Measurements from ENCODE around the gene ISLR. TPM values are rescaled to one million over a fixed set of nuclear protein-coding genes. Genes with fewer than 3 reads are reported as not detected.
A peak's percentile ranks its signal among the peaks of the same experiment; 100 is the strongest.

The ISLR gene, protein sequence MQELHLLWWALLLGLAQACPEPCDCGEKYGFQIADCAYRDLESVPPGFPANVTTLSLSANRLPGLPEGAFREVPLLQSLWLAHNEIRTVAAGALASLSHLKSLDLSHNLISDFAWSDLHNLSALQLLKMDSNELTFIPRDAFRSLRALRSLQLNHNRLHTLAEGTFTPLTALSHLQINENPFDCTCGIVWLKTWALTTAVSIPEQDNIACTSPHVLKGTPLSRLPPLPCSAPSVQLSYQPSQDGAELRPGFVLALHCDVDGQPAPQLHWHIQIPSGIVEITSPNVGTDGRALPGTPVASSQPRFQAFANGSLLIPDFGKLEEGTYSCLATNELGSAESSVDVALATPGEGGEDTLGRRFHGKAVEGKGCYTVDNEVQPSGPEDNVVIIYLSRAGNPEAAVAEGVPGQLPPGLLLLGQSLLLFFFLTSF
- polyA plus RNA-seq (ENCODE audit: insufficient read length in 12 of 12): 100 to 1,000 TPM; 117 to 472 (median 179) TPM
- long read RNA-seq, donor 1, transcript ISLR-201 (2 exons, 2,371 nt): major isoform, 9 of 15 reads
- long read RNA-seq, donor 1, transcript ISLR-202 (2 exons, 2,175 nt): minor isoform, 6 of 15 reads
- long read RNA-seq, donor 1, partial matches to known transcripts: 0 of 15 reads
- long read RNA-seq, donor 1, other reads (novel, unspliced or antisense): 0 of 15 reads
- long read RNA-seq, donor 2, transcript ISLR-201 (2 exons, 2,371 nt): major isoform, 60 of 97 reads
- long read RNA-seq, donor 2, transcript ISLR-202 (2 exons, 2,175 nt): minor isoform, 37 of 97 reads
- long read RNA-seq, donor 2, partial matches to known transcripts: 0 of 97 reads
- long read RNA-seq, donor 2, other reads (novel, unspliced or antisense): 0 of 97 reads
- long read RNA-seq, donor 3, transcript ISLR-201 (2 exons, 2,371 nt): minor isoform, 16 of 160 reads
- long read RNA-seq, donor 3, transcript ISLR-202 (2 exons, 2,175 nt): major isoform, 22 of 160 reads
- long read RNA-seq, donor 3, partial matches to known transcripts: 122 of 160 reads
- long read RNA-seq, donor 3, other reads (novel, unspliced or antisense): 0 of 160 reads
- long read RNA-seq, donor 4, transcript ISLR-201 (2 exons, 2,371 nt): minor isoform, 10 of 23 reads
- long read RNA-seq, donor 4, transcript ISLR-202 (2 exons, 2,175 nt): major isoform, 13 of 23 reads
- long read RNA-seq, donor 4, partial matches to known transcripts: 0 of 23 reads
- long read RNA-seq, donor 4, other reads (novel, unspliced or antisense): 0 of 23 reads
- long read RNA-seq, donor 5, transcript ISLR-202 (2 exons, 2,175 nt): major isoform, 55 of 95 reads
- long read RNA-seq, donor 5, transcript ISLR-201 (2 exons, 2,371 nt): minor isoform, 40 of 95 reads
- long read RNA-seq, donor 5, partial matches to known transcripts: 0 of 95 reads
- long read RNA-seq, donor 5, other reads (novel, unspliced or antisense): 0 of 95 reads
- long read RNA-seq, donor 6, transcript ISLR-201 (2 exons, 2,371 nt): minor isoform, 22 of 51 reads
- long read RNA-seq, donor 6, transcript ISLR-202 (2 exons, 2,175 nt): major isoform, 29 of 51 reads
- long read RNA-seq, donor 6, partial matches to known transcripts: 0 of 51 reads
- long read RNA-seq, donor 6, other reads (novel, unspliced or antisense): 0 of 51 reads
- long read RNA-seq, donor 7, transcript ISLR-201 (2 exons, 2,371 nt): minor isoform, 19 of 46 reads
- long read RNA-seq, donor 7, transcript ISLR-202 (2 exons, 2,175 nt): major isoform, 27 of 46 reads
- long read RNA-seq, donor 7, partial matches to known transcripts: 0 of 46 reads
- long read RNA-seq, donor 7, other reads (novel, unspliced or antisense): 0 of 46 reads
- long read RNA-seq, donor 8, transcript ISLR-202 (2 exons, 2,175 nt): major isoform, 43 of 72 reads
- long read RNA-seq, donor 8, transcript ISLR-201 (2 exons, 2,371 nt): minor isoform, 29 of 72 reads
- long read RNA-seq, donor 8, partial matches to known transcripts: 0 of 72 reads
- long read RNA-seq, donor 8, other reads (novel, unspliced or antisense): 0 of 72 reads
- long read RNA-seq, donor 9, transcript ISLR-202 (2 exons, 2,175 nt): minor isoform, 28 of 72 reads
- long read RNA-seq, donor 9, transcript ISLR-201 (2 exons, 2,371 nt): major isoform, 44 of 72 reads
- long read RNA-seq, donor 9, partial matches to known transcripts: 0 of 72 reads
- long read RNA-seq, donor 9, other reads (novel, unspliced or antisense): 0 of 72 reads
- long read RNA-seq, donor 10, transcript ISLR-201 (2 exons, 2,371 nt): minor isoform, 25 of 80 reads
- long read RNA-seq, donor 10, transcript ISLR-202 (2 exons, 2,175 nt): major isoform, 40 of 80 reads
- long read RNA-seq, donor 10, partial matches to known transcripts: 15 of 80 reads
- long read RNA-seq, donor 10, other reads (novel, unspliced or antisense): 0 of 80 reads
- long read RNA-seq, donor 11, transcript ISLR-202 (2 exons, 2,175 nt): major isoform, 63 of 433 reads
- long read RNA-seq, donor 11, transcript ISLR-201 (2 exons, 2,371 nt): minor isoform, 56 of 433 reads
- long read RNA-seq, donor 11, partial matches to known transcripts: 314 of 433 reads
- long read RNA-seq, donor 11, other reads (novel, unspliced or antisense): 0 of 433 reads

DNA sequence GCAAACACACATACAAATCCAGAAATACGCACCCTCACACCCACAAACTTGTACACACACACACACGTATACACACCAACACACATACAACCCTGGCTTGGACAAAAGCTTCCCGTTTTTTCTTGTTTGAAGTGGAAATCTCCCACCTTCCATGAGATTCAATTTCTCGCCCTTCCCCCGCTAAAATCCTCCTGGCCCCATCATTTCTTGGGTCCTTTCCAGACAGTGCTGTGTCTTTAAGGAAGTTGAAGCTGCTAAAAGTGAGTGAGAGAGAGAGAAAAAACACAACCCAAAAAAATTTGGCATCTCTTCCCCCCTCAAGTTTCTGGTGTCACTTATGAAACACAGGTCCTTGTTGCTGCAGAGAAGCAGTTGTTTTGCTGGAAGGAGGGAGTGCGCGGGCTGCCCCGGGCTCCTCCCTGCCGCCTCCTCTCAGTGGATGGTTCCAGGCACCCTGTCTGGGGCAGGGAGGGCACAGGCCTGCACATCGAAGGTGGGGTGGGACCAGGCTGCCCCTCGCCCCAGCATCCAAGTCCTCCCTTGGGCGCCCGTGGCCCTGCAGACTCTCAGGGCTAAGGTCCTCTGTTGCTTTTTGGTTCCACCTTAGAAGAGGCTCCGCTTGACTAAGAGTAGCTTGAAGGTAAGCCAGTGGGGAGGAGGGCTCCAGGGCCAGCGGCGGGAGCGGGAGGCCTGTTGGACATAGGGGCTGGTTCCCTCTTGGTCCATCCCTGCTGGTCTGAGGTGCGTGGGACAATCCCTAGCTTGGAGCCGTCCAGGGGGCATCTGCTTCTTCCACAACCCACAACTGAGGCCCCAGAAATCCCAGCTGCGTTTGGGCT is at the start of gene ISLR:
TSS of gene ISLR (plus strand) at position 331 of the 839 bp plus-strand sequence. CDS start 1,149 bp downstream, outside the sequence.
- peak; percentile 92 for DNase-seq

DNA sequence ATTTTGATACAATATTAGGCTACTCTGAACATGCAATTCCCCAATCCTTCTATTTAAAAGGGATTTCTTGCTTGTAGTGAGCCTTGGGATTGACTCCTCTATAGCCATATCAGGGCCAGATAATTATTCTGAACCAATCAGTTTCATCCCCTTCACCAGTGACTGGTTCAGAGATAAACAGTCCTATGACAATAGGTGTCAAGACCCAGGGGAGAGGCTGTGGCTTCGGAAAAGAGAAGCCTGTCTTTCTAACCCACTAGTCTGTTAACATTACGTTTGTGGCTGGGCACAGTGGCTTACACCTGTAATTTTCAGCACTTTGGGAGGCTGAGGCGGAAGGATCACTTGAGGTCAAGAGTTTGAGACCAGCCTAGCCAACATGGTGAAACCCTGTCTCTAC is 49.3 kb upstream of the ISLR start:
- DNase-seq: no peak

DNA sequence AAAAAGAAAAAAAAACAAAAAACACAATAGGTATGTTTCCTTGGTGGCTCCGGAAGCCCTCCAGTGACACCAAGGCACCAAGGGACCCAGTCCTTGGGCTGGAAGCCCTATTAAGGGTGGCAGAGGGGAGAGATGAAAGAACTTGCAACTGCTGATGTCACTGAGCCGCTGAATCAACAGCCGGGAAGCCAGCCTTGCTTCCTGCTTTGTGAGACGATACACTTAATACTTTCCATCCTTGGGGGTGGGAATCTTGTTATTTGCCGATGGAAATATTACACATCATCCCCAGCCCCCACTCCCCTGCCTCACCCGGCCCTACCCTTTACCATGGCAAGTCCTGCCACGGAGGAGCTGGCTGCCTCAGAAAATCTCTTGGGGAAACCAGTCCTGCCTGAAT is 48.8 kb upstream of the ISLR start:
- DNase-seq: no peak

DNA sequence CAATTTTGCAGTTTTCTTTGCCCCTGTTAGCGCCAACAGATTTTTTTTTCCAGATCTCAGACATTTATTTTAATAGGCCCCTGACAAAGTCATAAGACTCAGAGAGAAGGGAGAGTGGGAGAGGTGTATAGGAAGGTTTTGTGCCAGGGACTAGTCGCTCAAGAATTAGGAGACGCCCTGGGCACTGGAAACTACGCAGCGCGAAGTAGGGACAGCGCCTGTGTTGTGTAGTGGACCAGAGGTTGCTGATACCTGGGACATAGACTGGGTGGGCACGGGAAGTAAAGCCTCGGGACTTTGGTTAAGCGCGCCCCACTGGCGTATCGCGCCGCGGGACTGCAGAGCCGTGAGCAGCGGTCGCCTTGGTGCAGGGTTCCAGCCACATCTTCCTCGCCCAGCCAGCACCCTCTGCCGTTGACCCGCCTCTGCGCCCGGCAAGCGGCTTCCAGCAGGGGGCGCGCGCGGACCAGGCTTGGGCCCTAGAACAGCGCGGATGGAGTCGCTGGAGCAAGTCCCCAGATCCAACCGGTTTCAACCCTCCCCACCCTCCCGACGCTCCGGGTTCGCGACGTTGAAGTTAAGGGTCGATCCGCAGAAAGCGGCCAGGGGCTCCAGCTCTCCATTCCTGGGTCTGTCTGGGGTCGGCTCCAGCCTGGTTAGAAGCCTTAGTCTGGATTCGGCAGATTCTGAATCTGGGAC is 46.1 kb upstream of the ISLR start:
- peak; percentile 92 for DNase-seq

DNA sequence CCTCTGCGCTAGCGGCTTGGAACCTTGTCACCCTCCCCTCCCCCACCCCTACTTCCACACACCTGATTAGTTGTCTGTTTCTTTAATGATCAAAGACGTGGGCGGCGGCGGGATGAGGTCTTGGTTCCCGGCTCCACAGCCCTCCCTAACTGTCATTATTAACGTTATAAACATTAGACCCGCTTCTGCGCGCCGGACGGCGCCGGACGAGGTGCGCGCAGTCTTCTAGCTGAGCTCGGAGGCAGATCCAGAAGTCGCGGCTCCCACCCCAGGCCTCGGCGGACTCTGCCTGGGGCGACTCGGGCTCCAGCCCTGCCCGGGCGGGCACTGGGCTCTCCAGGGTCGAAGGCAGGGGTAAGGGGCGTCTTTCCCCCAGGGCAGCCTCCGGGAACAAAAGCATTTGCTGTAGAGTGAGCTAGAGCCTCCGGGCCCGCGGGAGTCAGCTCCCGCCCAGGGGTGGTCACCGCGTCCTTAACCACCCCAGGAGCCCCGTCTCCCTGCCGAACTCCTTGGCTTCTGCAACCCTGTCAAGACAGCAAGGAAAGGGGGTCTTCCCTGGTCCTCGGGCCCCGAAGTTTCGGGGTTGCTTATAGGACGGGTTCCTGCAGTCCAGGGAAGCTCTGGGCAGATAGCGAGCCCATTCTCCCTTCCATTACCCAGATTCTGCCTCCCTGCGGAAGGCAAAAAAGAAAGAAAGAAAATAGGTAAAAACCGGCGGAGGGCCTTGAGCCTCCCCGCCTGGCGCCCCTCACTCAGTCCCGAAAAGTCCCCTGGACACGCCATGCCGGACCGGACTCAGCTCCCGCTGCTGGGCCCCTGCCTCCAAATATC is 45.3 kb upstream of the ISLR start:
- DNase-seq: no peak

DNA sequence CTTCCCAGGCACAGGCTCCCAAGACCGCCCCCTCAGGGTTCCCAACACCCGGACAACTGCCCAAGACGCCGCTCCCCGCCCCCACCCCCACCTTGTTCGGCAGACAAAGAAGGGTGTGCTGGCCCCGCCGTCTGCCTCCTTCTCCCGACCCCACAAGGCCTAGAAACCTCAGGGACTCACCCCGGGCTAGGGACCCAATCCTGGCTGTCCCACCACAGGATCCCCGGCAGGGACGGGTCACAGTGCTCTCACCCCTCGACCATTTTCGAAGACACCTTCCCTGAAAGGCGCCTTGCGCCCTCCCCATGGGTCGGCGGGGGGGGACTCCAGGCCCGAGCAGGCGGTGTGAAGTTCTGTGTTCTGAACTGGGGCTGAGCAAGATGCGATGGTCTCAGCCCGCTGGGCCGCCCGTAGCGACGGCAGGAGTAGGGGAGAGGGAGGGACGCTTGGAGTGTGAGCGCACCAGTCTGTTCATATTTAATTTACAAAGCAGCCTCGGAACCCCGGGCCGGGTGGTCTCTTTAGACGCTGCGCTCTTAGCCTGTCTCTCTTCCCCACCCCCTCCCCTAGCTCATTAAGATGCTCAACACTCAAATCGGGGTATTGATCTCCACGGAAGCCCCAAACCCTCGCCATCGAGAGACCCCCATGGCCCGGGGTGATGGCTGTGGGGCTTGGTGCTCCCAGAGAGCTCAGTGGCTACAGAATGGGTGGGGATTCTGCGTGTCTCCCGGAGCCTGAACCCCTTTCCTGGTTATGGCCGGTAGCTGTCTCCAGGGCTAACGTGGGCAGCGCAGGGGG is 44.5 kb upstream of the ISLR start:
- DNase-seq: no peak

DNA sequence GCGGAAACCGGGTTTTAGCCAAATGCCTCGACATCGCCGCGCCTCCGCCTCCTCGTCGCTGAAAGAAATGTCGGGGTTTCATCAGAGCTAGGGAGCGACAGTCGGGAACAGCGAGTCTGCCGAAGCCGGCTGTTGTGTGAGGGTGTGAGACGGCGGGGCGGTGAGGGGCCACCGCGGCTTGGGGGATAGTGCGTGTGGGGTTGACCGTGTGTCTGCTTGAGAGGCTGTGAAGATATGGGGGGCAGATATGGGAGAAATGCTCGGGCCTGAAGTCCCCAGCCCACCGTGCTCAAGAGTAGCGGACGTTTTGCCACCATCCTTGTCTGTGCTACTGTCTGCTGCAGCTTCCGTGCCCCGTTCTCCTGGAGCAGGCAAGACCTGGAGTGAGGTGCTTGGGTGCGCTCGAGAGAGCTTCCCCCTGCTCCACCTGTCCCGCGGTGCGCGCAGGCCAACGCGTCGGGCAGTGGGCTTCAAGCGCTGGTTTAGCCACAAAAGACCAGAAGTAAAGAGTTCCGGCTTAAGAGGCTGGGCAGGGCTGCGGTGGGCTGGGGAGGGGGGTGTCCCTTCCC is 43.8 kb upstream of the ISLR start:
- DNase-seq: no peak

DNA sequence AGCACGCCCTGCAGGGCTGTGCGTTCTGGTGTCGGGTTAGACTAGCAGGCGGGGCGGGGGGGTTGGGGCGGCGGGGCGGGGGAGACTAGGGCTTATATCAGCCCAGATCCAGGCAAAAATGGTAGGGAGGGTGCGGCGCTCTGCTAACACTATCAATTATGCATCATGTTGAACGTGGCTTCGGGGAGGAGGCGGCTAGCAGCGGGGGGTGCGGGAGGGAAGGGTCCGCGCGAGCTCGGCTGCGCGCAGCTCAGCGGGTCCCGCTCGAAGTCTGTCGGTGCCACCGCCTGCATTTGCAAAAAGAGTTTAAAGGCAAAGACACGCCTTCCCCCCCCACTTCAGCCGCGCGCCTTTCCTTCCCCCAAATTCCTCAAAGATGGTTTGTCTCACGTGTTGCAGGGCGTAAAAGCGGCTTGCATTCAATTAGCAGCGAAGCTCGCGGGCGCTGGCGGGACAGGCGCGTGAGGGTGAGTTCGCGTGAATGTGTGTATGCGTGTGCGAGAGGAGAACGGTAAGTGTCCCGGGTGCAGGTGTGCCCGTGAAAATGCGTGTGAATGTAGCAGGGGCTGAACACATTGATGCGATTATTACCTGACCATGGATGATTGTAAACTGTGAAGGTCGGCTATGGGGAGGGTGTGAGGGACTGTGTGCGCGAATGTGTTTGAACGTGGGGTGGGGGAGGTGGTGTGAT is 43.2 kb upstream of the ISLR start, which contains the start of gene ISLR2:
TSS of gene ISLR2 (plus strand) at position 432 of the 694 bp plus-strand sequence. CDS start 2,169 bp downstream, outside the sequence.
- peak; percentile 55 for DNase-seq

DNA sequence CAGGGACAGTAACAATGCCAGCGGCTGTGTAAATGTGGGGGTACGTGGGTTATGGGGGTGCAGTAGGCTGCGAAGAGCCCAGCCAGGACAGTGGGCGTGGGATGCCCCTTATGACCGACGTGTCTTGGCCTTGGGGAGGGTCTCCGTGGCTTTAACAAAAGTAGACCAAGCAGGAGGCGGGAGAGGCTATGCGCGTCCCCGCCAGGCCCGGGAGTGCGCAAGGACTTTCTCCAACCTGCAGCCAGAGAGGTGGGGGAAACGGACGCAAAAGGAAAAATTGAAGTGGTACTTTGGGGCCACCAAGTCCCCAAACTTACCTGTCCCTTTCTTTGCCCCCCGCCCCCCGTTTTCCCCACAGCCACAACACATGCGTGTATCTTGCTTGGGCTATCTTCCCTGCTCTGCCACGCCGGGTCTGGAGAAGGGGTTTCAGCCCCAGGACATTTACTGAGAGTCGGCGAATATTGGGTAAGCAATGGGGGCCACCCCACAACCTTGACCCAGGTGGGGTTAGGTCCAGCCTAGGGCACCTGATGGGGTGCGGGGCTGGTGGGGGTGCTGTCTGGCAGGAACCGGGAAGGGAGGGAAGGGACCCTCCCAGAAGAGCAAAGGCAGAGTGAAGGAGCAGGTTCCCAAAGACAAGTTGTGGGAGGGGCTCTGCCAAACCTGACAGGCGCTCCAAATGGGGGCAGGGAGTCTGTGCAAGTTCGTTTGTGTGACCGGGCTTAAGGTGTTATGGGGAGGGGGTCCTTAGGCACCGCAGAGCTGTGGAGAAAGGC is 42.5 kb upstream of the ISLR start:
- DNase-seq: no peak

DNA sequence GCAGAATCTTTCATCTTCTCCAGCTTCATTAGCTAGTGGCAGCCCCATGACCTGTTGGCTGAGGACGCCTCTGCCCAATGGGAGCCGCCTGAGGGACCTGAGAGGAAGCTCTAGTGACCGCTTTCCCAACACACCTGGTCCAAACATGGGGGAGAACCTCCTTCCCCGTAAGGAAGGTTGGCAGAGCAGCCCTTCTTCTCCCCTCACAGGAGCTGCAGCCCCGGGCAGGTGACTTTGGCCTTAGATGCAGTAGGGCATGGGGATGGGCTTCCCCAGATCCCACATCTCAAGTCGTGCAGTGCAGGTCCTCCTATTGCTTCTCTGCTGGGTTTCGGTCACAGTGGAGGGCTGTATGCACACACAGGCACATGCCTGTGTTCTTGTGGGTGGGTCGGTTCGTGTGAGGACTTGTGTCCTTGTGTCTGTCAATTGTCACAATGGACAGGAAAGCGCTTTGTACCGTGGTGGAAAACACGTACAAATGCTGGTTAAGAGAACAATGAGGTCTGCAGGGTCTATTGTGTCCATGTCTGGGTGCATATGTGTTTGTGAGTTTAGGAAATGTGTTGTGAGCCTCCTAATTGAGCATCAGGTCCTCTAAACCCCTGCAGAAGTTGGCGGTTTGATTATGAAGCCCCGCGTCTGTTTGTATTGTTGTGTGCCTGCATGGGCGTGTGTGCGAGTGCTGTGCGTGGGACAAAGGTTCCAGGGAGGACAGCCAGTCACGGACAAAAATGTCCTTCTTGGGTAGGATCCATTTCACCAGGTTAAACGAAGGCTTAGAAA is 41.7 kb upstream of the ISLR start:
- DNase-seq: no peak

DNA sequence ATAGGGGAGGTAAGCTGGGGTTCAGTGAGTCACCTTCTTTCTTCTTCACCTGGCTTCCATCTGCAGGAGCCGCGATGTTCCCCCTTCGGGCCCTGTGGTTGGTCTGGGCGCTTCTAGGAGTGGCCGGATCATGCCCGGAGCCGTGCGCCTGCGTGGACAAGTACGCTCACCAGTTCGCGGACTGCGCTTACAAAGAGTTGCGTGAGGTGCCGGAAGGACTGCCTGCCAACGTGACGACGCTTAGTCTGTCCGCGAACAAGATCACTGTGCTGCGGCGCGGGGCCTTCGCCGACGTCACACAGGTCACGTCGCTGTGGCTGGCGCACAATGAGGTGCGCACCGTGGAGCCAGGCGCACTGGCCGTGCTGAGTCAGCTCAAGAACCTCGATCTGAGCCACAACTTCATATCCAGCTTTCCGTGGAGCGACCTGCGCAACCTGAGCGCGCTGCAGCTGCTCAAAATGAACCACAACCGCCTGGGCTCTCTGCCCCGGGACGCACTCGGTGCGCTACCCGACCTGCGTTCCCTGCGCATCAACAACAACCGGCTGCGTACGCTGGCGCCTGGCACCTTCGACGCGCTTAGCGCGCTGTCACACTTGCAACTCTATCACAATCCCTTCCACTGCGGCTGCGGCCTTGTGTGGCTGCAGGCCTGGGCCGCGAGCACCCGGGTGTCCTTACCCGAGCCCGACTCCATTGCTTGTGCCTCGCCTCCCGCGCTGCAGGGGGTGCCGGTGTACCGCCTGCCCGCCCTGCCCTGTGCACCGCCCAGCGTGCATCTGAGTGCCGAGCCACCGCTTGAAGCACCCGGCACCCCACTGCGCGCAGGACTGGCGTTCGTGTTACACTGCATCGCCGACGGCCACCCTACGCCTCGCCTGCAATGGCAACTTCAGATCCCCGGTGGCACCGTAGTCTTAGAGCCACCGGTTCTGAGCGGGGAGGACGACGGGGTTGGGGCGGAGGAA is 40.5 kb upstream of the ISLR start:
- no peak for DNase-seq

All from muscle of arm (tissue), 14 donors.